NB4 (cell line): ENCODE measurements around the gene ADGRG4.

Experiments
- DNase-seq: peaks from one replicate; pipeline ENCODE4 v3.0.0; 2010; ENCODE audit warnings: low read depth
- H3K4me3 ChIP-seq: one replicate; pipeline ENCODE4 v1.5.1; 2011; ENCODE audit warnings: mild to moderate bottlenecking, low read depth, low read length, moderate library complexity
- CTCF ChIP-seq: IDR thresholded peaks from one replicate; pipeline ENCODE4 v1.5.1; 2012; ENCODE audit warnings: low read depth, low read length
- MYC ChIP-seq: IDR thresholded peaks from 2 replicates; pipeline ENCODE4 v1.6.1; 2011; ENCODE audit warnings: low read depth, low read length
- POLR2A ChIP-seq: IDR thresholded peaks from 2 replicates; pipeline ENCODE4 v1.6.1; 2011; ENCODE audit warnings: mild to moderate bottlenecking; ENCODE audit not compliant: insufficient read length; ENCODE audit errors: extremely low read depth
- TF ChIP-seq, protein P1 (sequence below): IDR thresholded peaks from 2 replicates; pipeline ENCODE4 v1.6.1; 2011; ENCODE audit warnings: low read depth, low read length

ADGRG4 gene

DNA sequence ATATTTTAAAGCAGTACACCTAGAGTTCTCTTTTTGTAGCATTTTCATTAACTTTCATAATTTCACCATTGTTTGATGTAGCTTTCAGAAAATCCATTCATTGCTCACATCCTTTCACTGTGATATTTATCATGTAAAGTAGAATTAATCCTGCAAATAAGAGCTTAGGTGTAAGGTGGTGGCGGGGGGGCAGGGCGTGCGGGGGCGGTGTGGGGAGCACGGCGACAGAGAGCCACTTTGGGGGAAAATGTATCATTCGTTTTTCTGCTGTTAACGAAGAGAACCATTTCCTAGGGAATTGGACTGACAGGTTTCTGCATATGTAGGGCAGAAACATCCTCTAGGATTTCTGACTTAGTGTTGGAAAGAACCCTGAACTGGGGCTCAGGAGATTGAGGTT, 104.4 kb downstream of the ADGRG4 start:
- no peak for TF ChIP-seq CTCF
- H3K4me3 ChIP-seq: no peak overlapping the region
- no peak for DNase-seq

DNA sequence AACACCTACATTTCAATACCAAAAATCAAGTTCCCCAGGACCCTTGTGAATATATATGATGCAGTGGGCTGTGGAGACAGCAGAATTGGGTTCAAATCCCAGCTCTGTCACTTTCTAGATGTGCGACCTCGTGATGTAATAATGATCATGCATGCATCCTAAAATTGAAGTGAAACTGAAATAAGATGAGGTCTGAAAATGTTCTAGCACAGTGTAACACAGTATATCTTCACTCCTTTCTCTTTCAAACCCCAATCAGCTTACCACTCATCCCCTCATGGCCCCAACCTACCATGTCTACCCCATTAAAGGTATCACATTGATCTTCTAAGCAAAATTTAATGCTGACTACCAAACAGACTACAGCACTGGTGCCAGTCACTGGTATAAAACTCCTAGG, 117.0 kb downstream of the ADGRG4 start:
- TF ChIP-seq CTCF (no peak), MYC (no peak), POLR2A (no peak)
- TF ChIP-seq, protein P1, sequence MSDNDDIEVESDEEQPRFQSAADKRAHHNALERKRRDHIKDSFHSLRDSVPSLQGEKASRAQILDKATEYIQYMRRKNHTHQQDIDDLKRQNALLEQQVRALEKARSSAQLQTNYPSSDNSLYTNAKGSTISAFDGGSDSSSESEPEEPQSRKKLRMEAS: no peak
- H3K4me3 ChIP-seq: no peak overlapping the region
- no peak for DNase-seq

GRCh38 chrX:136421338-136421737, 120.6 kb downstream of the ADGRG4 start:
- TF ChIP-seq CTCF (no peak), MYC (no peak), POLR2A (no peak)
- TF ChIP-seq, protein P1: no peak
- DNase-seq: no peak
- no peak overlapping the region for H3K4me3 ChIP-seq

- DNase-seq: no peak
- TF ChIP-seq CTCF (no peak), MYC (no peak), POLR2A (no peak)
- TF ChIP-seq, protein P1: no peak
- no peak overlapping the region for H3K4me3 ChIP-seq
Measured at GRCh38 chrX:136423724-136424123, 123.0 kb downstream of the ADGRG4 start.

- TF ChIP-seq CTCF (no peak), POLR2A (no peak), MYC (no peak)
- TF ChIP-seq, protein P1: no peak
- H3K4me3 ChIP-seq: no peak overlapping the region
- no peak for DNase-seq
Measured at GRCh38 chrX:136425996-136426395, 125.2 kb downstream of the ADGRG4 start.

DNA sequence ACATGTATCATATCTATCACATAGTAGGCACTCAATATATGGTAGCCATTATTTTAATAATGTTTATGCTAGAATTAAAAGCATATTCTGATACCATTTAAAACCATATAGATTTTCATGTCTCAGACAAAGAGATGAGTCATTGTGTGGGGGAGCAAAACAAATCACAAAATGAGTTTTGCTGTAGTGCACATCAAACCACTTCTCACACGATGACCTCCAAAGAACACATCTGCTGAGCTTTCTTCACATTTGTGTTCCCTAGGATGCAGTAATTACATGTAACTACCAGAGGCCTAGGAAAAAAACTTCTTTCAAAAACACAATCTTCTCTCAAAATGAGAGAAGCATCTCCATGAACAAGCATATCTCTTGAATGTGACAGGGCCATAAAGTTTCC, 130.9 kb downstream of the ADGRG4 start:
- DNase-seq: no peak
- H3K4me3 ChIP-seq: no peak overlapping the region
- no peak for TF ChIP-seq POLR2A
- TF ChIP-seq, protein P1: no peak
- no peak for TF ChIP-seq MYC
